DMS153 treated with DMSO at 0.1 percent for 48 hours (cell line): ENCODE data around the gene RALBP1.
"Not testable (repeated sequence)": the region's sequence is repeated elsewhere in the genome, so short reads cannot be mapped to it uniquely, and the experiment has no call there.

Source experiments
- DNase-seq: peaks from one replicate; lab custom pipeline; 2025; ENCODE audit not compliant: unreplicated experiment; lab: John Stamatoyannopoulos, UW

RALBP1 gene

GRCh38 chr18:9474983-9475642 is at the start of gene RALBP1:
Gene RALBP1 (plus strand): TSS chr18:9475513. CDS start chr18:9513046, 37,533 bp downstream.
- peak; percentile 84 for DNase-seq

GRCh38 chr18:9426753-9427152 is 48.6 kb upstream of the RALBP1 start:
- DNase-seq, result no peak

GRCh38 chr18:9428301-9428706 is 47.0 kb upstream of the RALBP1 start:
- no peak for DNase-seq

- no peak for DNase-seq
These were observed 46.3 kb upstream of the RALBP1 start for GRCh38 chr18:9428862-9429661.

- DNase-seq, result no peak
These were observed 45.7 kb upstream of the RALBP1 start for GRCh38 chr18:9429662-9429993.

GRCh38 chr18:9430315-9430714 is 45.0 kb upstream of the RALBP1 start:
- not testable (repeated sequence) for DNase-seq

GRCh38 chr18:9431296-9431695 is 44.0 kb upstream of the RALBP1 start:
- DNase-seq, result no peak

- DNase-seq, result not testable (repeated sequence)
These were observed 42.2 kb upstream of the RALBP1 start for GRCh38 chr18:9433122-9433521.

GRCh38 chr18:9433671-9434121 is 41.6 kb upstream of the RALBP1 start:
- DNase-seq, result no peak

- DNase-seq, result no peak
These were observed 41.1 kb upstream of the RALBP1 start for GRCh38 chr18:9434122-9434701.

GRCh38 chr18:9435041-9435440 is 40.3 kb upstream of the RALBP1 start:
- DNase-seq, result no peak

- no peak for DNase-seq
These were observed 38.9 kb upstream of the RALBP1 start for GRCh38 chr18:9436206-9436929.

- no peak for DNase-seq
These were observed 38.3 kb upstream of the RALBP1 start for GRCh38 chr18:9437021-9437437.

- DNase-seq, result no peak
These were observed 37.6 kb upstream of the RALBP1 start for GRCh38 chr18:9437672-9438071.

GRCh38 chr18:9441061-9441460 is 34.3 kb upstream of the RALBP1 start:
- no peak for DNase-seq

- no peak for DNase-seq
These were observed 30.8 kb upstream of the RALBP1 start for GRCh38 chr18:9444549-9444948.

- no peak for DNase-seq
These were observed 28.5 kb upstream of the RALBP1 start for GRCh38 chr18:9446839-9447238.

- DNase-seq, result no peak
These were observed 28.0 kb upstream of the RALBP1 start for GRCh38 chr18:9447334-9447733.

GRCh38 chr18:9449600-9450414 is 25.5 kb upstream of the RALBP1 start:
- DNase-seq, result no peak

- DNase-seq, result not testable (repeated sequence)
These were observed 24.4 kb upstream of the RALBP1 start for GRCh38 chr18:9450920-9451319.

GRCh38 chr18:9453283-9453682 is 22.0 kb upstream of the RALBP1 start:
- no peak for DNase-seq
